Stimulated activated CD8-positive, alpha-beta memory T cell treated with anti-CD3 and anti-CD28 coated beads, Interleukin-2, amount 100 ng/mL, for 48 hours (primary cell): ENCODE data around the gene CISD3.
A peak's percentile ranks its signal among the peaks of the same experiment; 100 is the strongest.

ENCODE experiments used
- DNase-seq, 2 donors: peaks; one replicate each; pipeline ENCODE4 v3.0.0-alpha.2; 2020; ENCODE audit warnings: low read depth in 2 of 2

The CISD3 gene

GRCh38 chr17:38743556-38744171 lies 13.5 kb downstream of the CISD3 start:
- no peak for DNase-seq

GRCh38 chr17:38745545-38745944 lies 15.4 kb downstream of the CISD3 start:
- no peak for DNase-seq

- no peak for DNase-seq
Measured at GRCh38 chr17:38746004-38746848, 16.1 kb downstream of the CISD3 start.

- no peak for DNase-seq
Measured at GRCh38 chr17:38746849-38747462, 16.8 kb downstream of the CISD3 start.

GRCh38 chr17:38747463-38748148 lies 17.5 kb downstream of the CISD3 start:
- no peak for DNase-seq

- DNase-seq = no peak
Measured at GRCh38 chr17:38748149-38748891, 18.2 kb downstream of the CISD3 start, which contains the start of gene PCGF2. PCGF2 (minus strand) TSS chr17:38748336; CDS start chr17:38740402, 7,934 bp downstream.

GRCh38 chr17:38748892-38749222 lies 18.7 kb downstream of the CISD3 start:
- DNase-seq = no peak

GRCh38 chr17:38749223-38750043 lies 19.3 kb downstream of the CISD3 start:
- DNase-seq = no peak

- no peak for DNase-seq
Measured at GRCh38 chr17:38750044-38750311, 19.8 kb downstream of the CISD3 start.

- no peak for DNase-seq
Measured at GRCh38 chr17:38750312-38751121, 20.4 kb downstream of the CISD3 start.

- DNase-seq = no peak
Measured at GRCh38 chr17:38751144-38751807, 21.1 kb downstream of the CISD3 start.

- DNase-seq = peak; percentile 69 to 82
Measured at GRCh38 chr17:38751808-38752307, 21.7 kb downstream of the CISD3 start.

GRCh38 chr17:38752308-38753070 lies 22.3 kb downstream of the CISD3 start, which contains the start of gene PSMB3:
PSMB3 (plus strand) TSS chr17:38752741; CDS start chr17:38752827, 86 bp downstream.
- DNase-seq = peak; percentile 87 to 95

- DNase-seq = no peak
Measured at GRCh38 chr17:38753071-38753506, 22.9 kb downstream of the CISD3 start.

- DNase-seq = no peak
Measured at GRCh38 chr17:38761612-38762011, 31.5 kb downstream of the CISD3 start.

GRCh38 chr17:38762231-38762630 lies 32.1 kb downstream of the CISD3 start:
- DNase-seq = no peak

GRCh38 chr17:38766341-38766740 lies 36.2 kb downstream of the CISD3 start:
- no peak for DNase-seq

- no peak for DNase-seq
Measured at GRCh38 chr17:38768417-38768816, 38.3 kb downstream of the CISD3 start.
